GF-D8 (cell line): Measurements from ENCODE around the gene HASPIN.

Experiments used
- DNase-seq: peaks from one replicate; lab custom pipeline; 2025; lab: John Stamatoyannopoulos, UW

HASPIN gene

GRCh38 chr17:3735515-3735914, 11.8 kb downstream of the HASPIN start:
- DNase-seq, result no peak

GRCh38 chr17:3738562-3739295, 15.0 kb downstream of the HASPIN start:
- no peak for DNase-seq

- no peak for DNase-seq
Observed at GRCh38 chr17:3739422-3740124, 15.9 kb downstream of the HASPIN start.

- DNase-seq, result peak; percentile 23
Observed at GRCh38 chr17:3740611-3741073, 16.9 kb downstream of the HASPIN start.

- no peak for DNase-seq
Observed at GRCh38 chr17:3744014-3744413, 20.3 kb downstream of the HASPIN start.

- DNase-seq, result no peak
Observed at GRCh38 chr17:3745071-3745470, 21.4 kb downstream of the HASPIN start.

- no peak for DNase-seq
Observed at GRCh38 chr17:3747805-3748204, 24.1 kb downstream of the HASPIN start.

GRCh38 chr17:3748576-3748975, 24.9 kb downstream of the HASPIN start:
- DNase-seq, result no peak

- no peak for DNase-seq
Observed at GRCh38 chr17:3750296-3750695, 26.6 kb downstream of the HASPIN start.

- no peak for DNase-seq
Observed at GRCh38 chr17:3750926-3751325, 27.2 kb downstream of the HASPIN start.

GRCh38 chr17:3751836-3752235, 28.1 kb downstream of the HASPIN start:
- no peak for DNase-seq

- DNase-seq, result no peak
Observed at GRCh38 chr17:3753624-3754023, 29.9 kb downstream of the HASPIN start.

GRCh38 chr17:3754066-3754457, 30.4 kb downstream of the HASPIN start:
- DNase-seq, result no peak

- DNase-seq, result no peak
Observed at GRCh38 chr17:3754458-3755334, 31.0 kb downstream of the HASPIN start.

GRCh38 chr17:3755335-3756030, 31.8 kb downstream of the HASPIN start:
- no peak for DNase-seq

GRCh38 chr17:3759597-3760216, 36.0 kb downstream of the HASPIN start:
- DNase-seq, result no peak

GRCh38 chr17:3761036-3761917, 37.6 kb downstream of the HASPIN start:
- no peak for DNase-seq

- no peak for DNase-seq
Observed at GRCh38 chr17:3761918-3762380, 38.2 kb downstream of the HASPIN start.

- DNase-seq, result no peak
Observed at GRCh38 chr17:3762922-3763776, 39.4 kb downstream of the HASPIN start.
